ENCODE results near the gene SLC35A5.
A peak's percentile ranks its signal among the peaks of the same experiment; 100 is the strongest.

GRCh38 chr3:112593258-112593657 lies 31.4 kb downstream of the SLC35A5 start:
- TF ChIP-seq GATA2 (IDR thresholded peaks at IDR 0.05; ENCODE audit: low read depth, low read length) = peak; percentile 92
- peak; percentile 83 for TF ChIP-seq GATA3 (IDR thresholded peaks at IDR 0.05; ENCODE audit: low read depth, low read length)

Measured in SH-SY5Y (cell line).